ENCODE measurements around the gene TKTL1.

- TF ChIP-seq CTCF (conservative IDR thresholded peaks at IDR 0.05; ENCODE audit: low read length), result no peak
- TF ChIP-seq EZH2phosphoT487 (IDR thresholded peaks at IDR 0.05; ENCODE audit: borderline replicate concordance, low read depth, low read length), result no peak
Observed at GRCh38 chrX:154369449-154370299, 74.1 kb downstream of the TKTL1 start.
